ENCODE data around the gene VWC2.

- TF ChIP-seq ZNF565 (CRISPR knock-in tag; conservative IDR thresholded peaks at IDR 0.05; ENCODE audit: low read depth) (no peak), ARNTL (CRISPR knock-in tag; IDR thresholded peaks at IDR 0.05; ENCODE audit: borderline replicate concordance, low read depth) (no peak), POU6F1 (CRISPR knock-in tag; IDR thresholded peaks at IDR 0.05; ENCODE audit: borderline replicate concordance, low read depth) (no peak), ZFP30 (CRISPR knock-in tag; IDR thresholded peaks at IDR 0.05) (no peak), ZC3H10 (CRISPR knock-in tag; IDR thresholded peaks at IDR 0.05) (no peak), CREB5 (CRISPR knock-in tag; IDR thresholded peaks at IDR 0.05; ENCODE audit: low read depth) (no peak), PPARA (CRISPR knock-in tag; IDR thresholded peaks at IDR 0.05; ENCODE audit: borderline replicate concordance) (no peak), BACH2 (CRISPR knock-in tag; IDR thresholded peaks at IDR 0.05; ENCODE audit: borderline replicate concordance) (no peak), ZNF70 (CRISPR knock-in tag; IDR thresholded peaks at IDR 0.05) (no peak), TSHZ2 (CRISPR knock-in tag; IDR thresholded peaks at IDR 0.05) (no peak), SNAI2 (CRISPR knock-in tag; IDR thresholded peaks at IDR 0.05) (no peak), PATZ1 (CRISPR knock-in tag; IDR thresholded peaks at IDR 0.05; ENCODE audit: borderline replicate concordance) (no peak), ZNF8 (CRISPR knock-in tag; IDR thresholded peaks at IDR 0.05) (no peak)
Observed at GRCh38 chr7:49812534-49812933, 39.1 kb downstream of the VWC2 start.

Data from SK-N-SH treated with all-trans-retinoic acid at 6 μM for 48 hours (cell line).